ENCODE data around the gene COPE. TPM values are rescaled to one million over a fixed set of nuclear protein-coding genes. Genes with fewer than 3 reads are reported as not detected.

COPE gene
- total and polyA plus RNA-seq, 4 donors: 94.1 to 365 (median 275) TPM

DNA sequence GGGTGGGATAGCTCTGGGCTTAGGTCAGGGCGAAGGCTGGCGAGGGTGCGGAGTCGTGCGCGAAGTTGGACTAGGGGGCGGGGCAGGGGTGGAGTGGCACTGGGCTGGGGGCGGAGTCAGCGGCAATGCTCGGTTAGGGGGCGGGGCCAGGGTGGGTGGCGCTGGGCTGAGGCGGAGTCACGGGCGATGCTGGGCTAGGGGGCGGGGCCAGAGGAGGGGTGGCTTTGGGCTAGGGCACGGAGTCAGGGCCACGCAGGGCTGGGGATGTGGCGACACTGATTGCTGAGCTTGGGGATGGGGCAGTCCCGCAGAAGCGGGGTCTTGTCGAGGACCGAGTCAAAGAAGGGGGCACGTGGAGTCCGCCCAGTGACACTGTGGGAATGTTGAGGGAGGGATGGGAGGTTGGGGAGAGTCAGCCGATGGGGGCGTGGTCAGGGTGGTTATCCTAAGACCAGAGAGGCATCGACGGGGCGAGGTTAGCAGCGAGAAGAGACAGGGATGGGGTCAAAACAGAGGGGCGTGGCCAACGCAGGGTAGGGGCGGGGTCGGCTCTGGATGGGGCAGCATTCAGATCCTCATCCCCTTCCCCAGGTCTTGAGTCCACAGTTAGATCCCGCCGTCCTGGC lies 13.1 kb upstream of the COPE start:
- DNase-seq (peak; percentile 37 to 76 (median 42)), ATAC-seq (ENCODE audit: insufficient read depth, low FRiP score) (peak; percentile 73)
- no peak overlapping the region for H3K4me3 ChIP-seq
- TF ChIP-seq, protein P1, sequence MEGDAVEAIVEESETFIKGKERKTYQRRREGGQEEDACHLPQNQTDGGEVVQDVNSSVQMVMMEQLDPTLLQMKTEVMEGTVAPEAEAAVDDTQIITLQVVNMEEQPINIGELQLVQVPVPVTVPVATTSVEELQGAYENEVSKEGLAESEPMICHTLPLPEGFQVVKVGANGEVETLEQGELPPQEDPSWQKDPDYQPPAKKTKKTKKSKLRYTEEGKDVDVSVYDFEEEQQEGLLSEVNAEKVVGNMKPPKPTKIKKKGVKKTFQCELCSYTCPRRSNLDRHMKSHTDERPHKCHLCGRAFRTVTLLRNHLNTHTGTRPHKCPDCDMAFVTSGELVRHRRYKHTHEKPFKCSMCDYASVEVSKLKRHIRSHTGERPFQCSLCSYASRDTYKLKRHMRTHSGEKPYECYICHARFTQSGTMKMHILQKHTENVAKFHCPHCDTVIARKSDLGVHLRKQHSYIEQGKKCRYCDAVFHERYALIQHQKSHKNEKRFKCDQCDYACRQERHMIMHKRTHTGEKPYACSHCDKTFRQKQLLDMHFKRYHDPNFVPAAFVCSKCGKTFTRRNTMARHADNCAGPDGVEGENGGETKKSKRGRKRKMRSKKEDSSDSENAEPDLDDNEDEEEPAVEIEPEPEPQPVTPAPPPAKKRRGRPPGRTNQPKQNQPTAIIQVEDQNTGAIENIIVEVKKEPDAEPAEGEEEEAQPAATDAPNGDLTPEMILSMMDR (IDR thresholded peaks at IDR 0.05; ENCODE audit: control extremely low read depth, extremely low read depth): no peak
- no peak overlapping the region for H3K9ac ChIP-seq (ENCODE audit: insufficient read depth in 1 of 2, low read length in 2 of 2)
- H3K27me3 ChIP-seq (ENCODE audit: control insufficient read depth in 3 of 3, insufficient read depth in 3 of 3, low read length in 2 of 3): no peaks in the 10 kb centered on the region
- peaks cover 0 to 1% (median 0%) of the 10 kb centered on the region in 4 donors for H3K9me3 ChIP-seq (ENCODE audit: control insufficient read depth in 4 of 4, insufficient read depth in 3 of 4, low read length in 3 of 4)
- H3K27ac ChIP-seq (ENCODE audit: low read depth in 1 of 2, low read length in 1 of 2): no peak overlapping the region
- peaks cover 0 to 32% (median 19%) of the 10 kb centered on the region in 4 donors for H3K36me3 ChIP-seq (ENCODE audit: control insufficient read depth in 4 of 4, insufficient read depth in 4 of 4, low read length in 4 of 4)
- 19 to 42% methylated on average over 37 of the region's 37 CpGs for WGBS, 2 donors
- peaks cover 0 to 3% (median 0%) of the 10 kb centered on the region in 5 donors for H3K4me1 ChIP-seq (ENCODE audit: control insufficient read depth in 5 of 5, insufficient read depth in 5 of 5, low read length in 5 of 5)

DNA sequence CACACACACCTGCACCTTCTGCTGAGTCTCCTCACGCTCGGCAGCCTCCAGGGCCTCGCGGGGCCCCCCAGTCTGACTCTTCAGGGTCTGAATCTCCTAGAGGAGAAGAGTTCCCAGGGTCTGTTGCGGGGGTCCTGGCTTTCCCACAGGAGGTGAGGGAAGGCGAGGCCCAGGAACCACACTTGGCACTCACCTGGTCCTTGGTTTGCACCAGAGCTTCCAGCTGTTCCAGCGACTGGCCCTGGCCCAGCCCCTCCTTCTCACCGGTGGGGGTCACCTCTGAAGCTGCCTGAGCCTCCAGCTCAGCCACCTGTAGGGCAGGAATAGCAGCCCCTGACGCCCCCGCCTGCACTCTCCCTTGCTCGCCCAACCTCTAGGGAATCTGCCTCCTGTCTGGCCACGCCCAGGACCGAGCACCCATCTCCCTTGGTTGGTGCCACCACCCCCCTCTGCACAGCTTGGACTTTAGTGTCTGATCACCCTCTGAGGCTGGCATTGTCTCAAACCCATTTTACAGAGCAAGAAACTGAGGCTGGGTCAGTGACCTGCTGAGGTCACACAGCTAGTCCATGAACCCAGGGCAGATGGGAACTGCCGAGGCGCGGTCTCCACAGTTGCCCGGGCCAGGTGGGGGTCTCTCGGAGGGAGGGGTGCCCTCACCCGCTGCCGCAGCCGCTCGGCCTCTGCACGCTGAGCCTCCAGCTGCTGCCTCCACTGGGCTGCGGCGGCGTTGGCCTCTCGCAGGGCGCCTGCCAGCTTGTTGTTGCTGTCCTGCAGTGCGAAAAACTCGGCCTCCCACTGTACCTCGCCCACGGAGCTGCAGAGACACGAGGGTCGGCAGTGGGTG lies 12.4 kb upstream of the COPE start:
- TF ChIP-seq, protein P1 (IDR thresholded peaks at IDR 0.05; ENCODE audit: control extremely low read depth, extremely low read depth): no peak
- Histone ChIP-seq H3K27me3 (ENCODE audit: control insufficient read depth in 3 of 3, insufficient read depth in 3 of 3, low read length in 2 of 3) (no peaks in the 10 kb centered on the region), H3K4me3 (no peak overlapping the region), H3K27ac (ENCODE audit: low read depth in 1 of 2, low read length in 1 of 2) (no peak overlapping the region), H3K36me3 (ENCODE audit: control insufficient read depth in 4 of 4, insufficient read depth in 4 of 4, low read length in 4 of 4) (peaks cover 0 to 35% (median 20%) of the 10 kb centered on the region in 4 donors), H3K4me1 (ENCODE audit: control insufficient read depth in 5 of 5, insufficient read depth in 5 of 5, low read length in 5 of 5) (peaks cover 0 to 3% (median 0%) of the 10 kb centered on the region in 5 donors), H3K9me3 (ENCODE audit: control insufficient read depth in 4 of 4, insufficient read depth in 3 of 4, low read length in 3 of 4) (peaks cover 0 to 1% (median 0%) of the 10 kb centered on the region in 4 donors), H3K9ac (ENCODE audit: insufficient read depth in 1 of 2, low read length in 2 of 2) (no peak overlapping the region)
- ATAC-seq (ENCODE audit: insufficient read depth, low FRiP score): no peak
- DNase-seq: no peak
- WGBS, 2 donors: 86 to 87% methylated on average over 34 of the region's 34 CpGs

GRCh38 chr19:18929311-18929710 lies 10.1 kb upstream of the COPE start:
- Histone ChIP-seq H3K4me1 (ENCODE audit: control insufficient read depth in 5 of 5, insufficient read depth in 5 of 5, low read length in 5 of 5) (peaks cover 0 to 3% (median 0%) of the 10 kb centered on the region in 5 donors), H3K36me3 (ENCODE audit: control insufficient read depth in 4 of 4, insufficient read depth in 4 of 4, low read length in 4 of 4) (peaks cover 2 to 46% (median 30%) of the 10 kb centered on the region in 4 donors), H3K9ac (ENCODE audit: insufficient read depth in 1 of 2, low read length in 2 of 2) (no peak overlapping the region), H3K27ac (ENCODE audit: low read depth in 1 of 2, low read length in 1 of 2) (no peak overlapping the region), H3K9me3 (ENCODE audit: control insufficient read depth in 4 of 4, insufficient read depth in 3 of 4, low read length in 3 of 4) (peaks cover 0 to 1% (median 0%) of the 10 kb centered on the region in 4 donors), H3K27me3 (ENCODE audit: control insufficient read depth in 3 of 3, insufficient read depth in 3 of 3, low read length in 2 of 3) (no peaks in the 10 kb centered on the region), H3K4me3 (no peak overlapping the region)
- ATAC-seq (ENCODE audit: insufficient read depth, low FRiP score) (no peak), DNase-seq (no peak)
- TF ChIP-seq, protein P1 (IDR thresholded peaks at IDR 0.05; ENCODE audit: control extremely low read depth, extremely low read depth): no peak
- 90 to 96% methylated on average over 25 of the region's 25 CpGs for WGBS, 2 donors
